ENCODE measurements around the gene GPR42. TPM values are rescaled to one million over a fixed set of nuclear protein-coding genes. Genes with fewer than 3 reads are reported as not detected.

GPR42 gene
- total and polyA plus RNA-seq, 2 of the 4 experiments (the other 2 are of a cell fraction), result not detected

GRCh38 chr19:35363001-35363590 lies 7.8 kb upstream of the GPR42 start:
- H3K18ac ChIP-seq (ENCODE audit: low read depth, low read length), result no peak overlapping the region
- H3K14ac ChIP-seq (replicated peaks; ENCODE audit: low read depth, low read length), result no peak overlapping the region
- no peak for DNase-seq
- no peak overlapping the region for H4K8ac ChIP-seq (ENCODE audit: low read depth in 2 of 2, low read length in 2 of 2)
- no peak overlapping the region for H3K27ac ChIP-seq (ENCODE audit: insufficient read depth, low read length)
- intact Hi-C loops (cut with micrococcal nuclease), result no loop called here
- no peak overlapping the region for H2BK20ac ChIP-seq (ENCODE audit: low read depth, low read length)
- H3K23ac ChIP-seq (ENCODE audit: low read depth, low read length), result no peak overlapping the region
- no peak overlapping the region for H3K4ac ChIP-seq (ENCODE audit: low read depth, low read length)
- H3K9me3 ChIP-seq (ENCODE audit: control insufficient read depth, insufficient read depth, low read length), result no peaks in the 10 kb centered on the region
- ATAC-seq (ENCODE audit: low read depth), result no peak
- 54% methylated on average over 3 of the region's 11 CpGs; no CpG with 5 or more reads in 1 of the 2 experiments for WGBS, 2 experiments (ENCODE audit: extremely low coverage in 2 of 2, insufficient read length in 1 of 2)
- peaks cover 8% of the 10 kb centered on the region for H3K27me3 ChIP-seq (ENCODE audit: control insufficient read depth, insufficient read depth, low read length)
- H2BK120ac ChIP-seq (ENCODE audit: low read depth, low read length), result no peak overlapping the region
- H4K5ac ChIP-seq (ENCODE audit: low read depth, low read length), result no peak overlapping the region
- no peaks in the 10 kb centered on the region for H3K79me1 ChIP-seq (ENCODE audit: low read depth in 1 of 2, low read length in 2 of 2)
- H2AFZ ChIP-seq (replicated peaks; ENCODE audit: low read length, poor library complexity), result no peak overlapping the region
- no peak overlapping the region for H2AK9ac ChIP-seq (replicated peaks; ENCODE audit: low read depth, low read length, poor library complexity)
- H3K4me2 ChIP-seq (ENCODE audit: low read depth, low read length), result no peak overlapping the region
- no TSS peak for BruUV-seq (replicated peaks)
- ChIA-PET CTCF (interaction anchor here (1.0 kb wide), 1 partner anchor 10 kb away, joined by 3 read pairs; no protein-coding TSS in a partner anchor), POLR2A (ENCODE audit: unreplicated experiment) (interaction anchor here (0.5 kb wide), 1 partner anchor 74 kb away, joined by 4 read pairs; no protein-coding TSS in a partner anchor)
- H3K4me3 ChIP-seq (ENCODE audit: insufficient read depth, low read depth, low read length), result no peak overlapping the region
- TF ChIP-seq RCOR1 (IDR thresholded peaks at IDR 0.05; ENCODE audit: insufficient replicate concordance, low read length), result no peak
- TF ChIP-seq ELK1 (IDR thresholded peaks at IDR 0.05; ENCODE audit: borderline replicate concordance, low read depth, low read length), result no peak
- TF ChIP-seq RFX5 (IDR thresholded peaks at IDR 0.05; ENCODE audit: low read depth, low read length), result no peak
- no peak for TF ChIP-seq MAFK (IDR thresholded peaks at IDR 0.05; ENCODE audit: low read depth, low read length)
- TF ChIP-seq RAD21 (IDR thresholded peaks at IDR 0.05; ENCODE audit: low read length), result no peak
- no peak for TF ChIP-seq FOS (IDR thresholded peaks at IDR 0.05; ENCODE audit: low read depth, low read length)
- no peak for TF ChIP-seq SMC3 (IDR thresholded peaks at IDR 0.05; ENCODE audit: low read depth, low read length)
- TF ChIP-seq CHD1 (IDR thresholded peaks at IDR 0.05; ENCODE audit: low read depth, low read length), result no peak
- TF ChIP-seq BHLHE40 (IDR thresholded peaks at IDR 0.05; ENCODE audit: low read depth, low read length), result no peak
- TF ChIP-seq USF2 (IDR thresholded peaks at IDR 0.05; ENCODE audit: low read depth, low read length), result no peak
- TF ChIP-seq CTCF (conservative IDR thresholded peaks at IDR 0.05; ENCODE audit: low read depth, low read length), result no peak
- no peak for TF ChIP-seq CEBPB (IDR thresholded peaks at IDR 0.05; ENCODE audit: low read depth, low read length)
- TF ChIP-seq NFE2L2 (IDR thresholded peaks at IDR 0.05; ENCODE audit: low read depth, low read length), result no peak
- TF ChIP-seq POLR2A (IDR thresholded peaks at IDR 0.05; ENCODE audit: low read depth, low read length), result no peak
- TF ChIP-seq MXI1 (IDR thresholded peaks at IDR 0.05; ENCODE audit: borderline replicate concordance, low read depth, low read length), result no peak
- TF ChIP-seq MAZ (IDR thresholded peaks at IDR 0.05; ENCODE audit: borderline replicate concordance, low read depth, low read length), result no peak
- no peaks in the 10 kb centered on the region for H3K36me3 ChIP-seq (ENCODE audit: control insufficient read depth, insufficient read depth, low read length)
- H2AK5ac ChIP-seq (ENCODE audit: low read depth, low read length), result no peak overlapping the region
- no peak overlapping the region for H4K91ac ChIP-seq (ENCODE audit: insufficient read depth, low read depth, low read length)
- H2BK5ac ChIP-seq (ENCODE audit: low read depth, low read length, poor library complexity, severe bottlenecking), result no peak overlapping the region
- no peaks in the 10 kb centered on the region for H3K4me1 ChIP-seq (ENCODE audit: control insufficient read depth, insufficient read depth, low read length)
- H3K56ac ChIP-seq (ENCODE audit: extremely low read depth, insufficient read depth, low read length), result no peak overlapping the region
- H3K9ac ChIP-seq (ENCODE audit: low read depth, low read length), result no peak overlapping the region
- H3K9me1 ChIP-seq (ENCODE audit: insufficient read depth, low read length), result no peaks in the 10 kb centered on the region
- H2BK15ac ChIP-seq (ENCODE audit: low read depth, low read length), result no peak overlapping the region
- in situ Hi-C loops (cut with MboI; ENCODE audit: low sequenced_read_pairs), result no loop called here
- dilution Hi-C loops (cut with HindIII; ENCODE audit: low sequenced_read_pairs, unreplicated experiment), result no loop called here
- H4K20me1 ChIP-seq (ENCODE audit: insufficient read depth, low read length), result no peaks in the 10 kb centered on the region
